ENCODE data around the gene FBXO10. TPM values are rescaled to one million over a fixed set of nuclear protein-coding genes. Genes with fewer than 3 reads are reported as not detected.

The FBXO10 gene
- total and polyA plus RNA-seq, 2 experiments from 2014 or later, result 3.4 to 13.4 TPM

GRCh38 chr9:37583522-37584121 is 7.4 kb upstream of the FBXO10 start:
- H3K4me1 ChIP-seq (ENCODE audit: insufficient read depth), result no peaks in the 10 kb centered on the region
- Mint-ChIP-seq H3K36me3 (ENCODE audit: low read depth) (peaks cover 61% of the 10 kb centered on the region), H3K27ac (no peak overlapping the region), H3K4me3 (no peak overlapping the region), H3K4me1 (no peaks in the 10 kb centered on the region), H3K9me3 (no peaks in the 10 kb centered on the region), H3K27me3 (ENCODE audit: insufficient read depth, low read depth, poor library complexity) (no peaks in the 10 kb centered on the region)
- no peaks in the 10 kb centered on the region for H3K27me3 ChIP-seq (ENCODE audit: insufficient read depth)
- no peaks in the 10 kb centered on the region for H3K9me2 ChIP-seq (ENCODE audit: insufficient read depth)
- no peak overlapping the region for H2AFZ ChIP-seq
- no peak for DNase-seq (ENCODE audit: low spot score)
- H3K36me3 ChIP-seq (ENCODE audit: insufficient read depth), result peaks cover 60% of the 10 kb centered on the region
- no peak overlapping the region for H3K4me2 ChIP-seq
- no peak for ATAC-seq
- no peak overlapping the region for H3K4me3 ChIP-seq
- H3F3A ChIP-seq (replicated peaks; ENCODE audit: low read depth), result peaks cover 13% of the 10 kb centered on the region; the same call in 1 of the 2 replicates
- H3K79me2 ChIP-seq (replicated peaks; ENCODE audit: insufficient read depth), result peaks cover 74% of the 10 kb centered on the region
- H4K20me1 ChIP-seq (replicated peaks; ENCODE audit: insufficient read depth), result peaks cover 20% of the 10 kb centered on the region
- TF ChIP-seq EZH2 (IDR thresholded peaks at IDR 0.05; ENCODE audit: low read depth, unreplicated experiment) (no peak), ZNF114 (CRISPR knock-in tag; IDR thresholded peaks at IDR 0.05) (no peak)
- H3K27ac ChIP-seq (ENCODE audit: low read depth), result no peak overlapping the region

GRCh38 chr9:37582548-37583157 is 6.5 kb upstream of the FBXO10 start:
- H3K9me2 ChIP-seq (ENCODE audit: insufficient read depth), result no peaks in the 10 kb centered on the region
- H4K20me1 ChIP-seq (replicated peaks; ENCODE audit: insufficient read depth), result peaks cover 22% of the 10 kb centered on the region
- Mint-ChIP-seq H3K4me3 (no peak overlapping the region), H3K9me3 (no peaks in the 10 kb centered on the region), H3K4me1 (no peaks in the 10 kb centered on the region), H3K27ac (no peak overlapping the region), H3K36me3 (ENCODE audit: low read depth) (peaks cover 52% of the 10 kb centered on the region), H3K27me3 (ENCODE audit: insufficient read depth, low read depth, poor library complexity) (no peaks in the 10 kb centered on the region)
- no peak overlapping the region for H2AFZ ChIP-seq
- TF ChIP-seq CTCF (conservative IDR thresholded peaks at IDR 0.05; ENCODE audit: low read depth in 2 of 2), result peak; percentile 51 to 76
- TF ChIP-seq ZNF462 (CRISPR knock-in tag; IDR thresholded peaks at IDR 0.05), result no peak
- TF ChIP-seq POLR2AphosphoS5 (IDR thresholded peaks at IDR 0.05; ENCODE audit: low read depth), result no peak
- TF ChIP-seq STAT1 (IDR thresholded peaks at IDR 0.05; ENCODE audit: unreplicated experiment), result no peak
- TF ChIP-seq JUNB (IDR thresholded peaks at IDR 0.05; ENCODE audit: unreplicated experiment), result no peak
- no peak for TF ChIP-seq NANOG (IDR thresholded peaks at IDR 0.05; ENCODE audit: borderline replicate concordance)
- H3K36me3 ChIP-seq (ENCODE audit: insufficient read depth), result peaks cover 50% of the 10 kb centered on the region
- H3K4me3 ChIP-seq, result no peak overlapping the region
- no peaks in the 10 kb centered on the region for H3K27me3 ChIP-seq (ENCODE audit: insufficient read depth)
- peaks cover 15% of the 10 kb centered on the region; the same call in 1 of the 2 replicates for H3F3A ChIP-seq (replicated peaks; ENCODE audit: low read depth)
- DNase-seq (ENCODE audit: low spot score) (peak; percentile 69), ATAC-seq (no peak)
- H3K79me2 ChIP-seq (replicated peaks; ENCODE audit: insufficient read depth), result peaks cover 64% of the 10 kb centered on the region
- H3K4me1 ChIP-seq (ENCODE audit: insufficient read depth), result no peaks in the 10 kb centered on the region
- H3K4me2 ChIP-seq, result no peak overlapping the region
- no peak overlapping the region for H3K27ac ChIP-seq (ENCODE audit: low read depth)

All from GM23338 (cell line).